Mucosa of rectum (tissue), 2 donors: ENCODE data around the gene SKI.
"Not testable (repeated sequence)": the region's sequence is repeated elsewhere in the genome, so short reads cannot be mapped to it uniquely, and the experiment has no call there.

Experiments
- H3K27ac ChIP-seq, 2 donors: one replicate each; pipeline ENCODE4 v1.7.0; 2013; ENCODE audit warnings: inconsistent platforms in 2 of 2, low read depth in 2 of 2, low read length in 2 of 2
- H3K27me3 ChIP-seq, 2 donors: one replicate each; pipeline ENCODE4 v1.7.0; 2013; ENCODE audit warnings: low read length in 2 of 2; ENCODE audit not compliant: control insufficient read depth in 2 of 2, insufficient read depth in 2 of 2
- H3K36me3 ChIP-seq, 2 donors: one replicate each; pipeline ENCODE4 v1.7.0; 2013; ENCODE audit warnings: low read length in 2 of 2; ENCODE audit not compliant: control insufficient read depth in 2 of 2, insufficient read depth in 2 of 2
- H3K4me1 ChIP-seq, 2 donors: one replicate each; pipeline ENCODE4 v1.7.0; 2013; ENCODE audit warnings: low read length in 2 of 2, mild to moderate bottlenecking in 1 of 2; ENCODE audit not compliant: control insufficient read depth in 2 of 2, insufficient read depth in 2 of 2
- H3K4me3 ChIP-seq, 2 donors: one replicate each; pipeline ENCODE4 v1.7.0; 2013; ENCODE audit warnings: low read length in 2 of 2
- H3K9ac ChIP-seq, 2 donors: one replicate each; pipeline ENCODE4 v1.7.0; 2013; ENCODE audit warnings: low read length in 2 of 2, low read depth in 1 of 2, mild to moderate bottlenecking in 1 of 2
- H3K9me3 ChIP-seq, 2 donors: one replicate each; pipeline ENCODE4 v1.7.0; 2013; ENCODE audit warnings: low read length in 2 of 2; ENCODE audit not compliant: control insufficient read depth in 2 of 2
- donor health status: healthy.
- donor health status: Normal muscosa, but diverticular disease.

SKI gene

DNA sequence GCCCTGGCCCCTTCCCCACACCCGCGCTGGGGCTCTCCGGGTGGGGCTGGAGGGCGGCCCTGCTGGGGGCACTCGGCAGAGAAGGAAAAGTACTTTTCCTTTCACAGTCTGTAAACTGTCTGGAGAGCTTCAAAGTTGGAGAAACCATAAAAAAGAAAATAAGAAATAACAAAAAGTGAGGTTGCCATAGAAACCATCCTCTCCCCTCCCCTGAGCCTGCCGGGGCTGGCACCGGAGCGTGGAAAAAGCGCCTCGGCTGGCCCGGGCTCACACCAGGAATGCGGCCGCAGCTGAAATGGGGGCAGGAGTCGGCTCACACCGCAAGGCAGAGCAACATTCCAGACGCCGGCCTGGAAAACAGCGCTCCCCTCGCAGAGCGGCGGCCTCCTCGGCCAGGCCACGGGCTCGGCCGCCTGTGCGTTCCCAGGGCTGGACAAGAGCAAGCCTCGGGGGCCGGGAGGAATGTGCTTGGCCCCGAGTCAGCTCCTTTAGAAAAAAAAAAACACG is 94.0 kb downstream of the SKI start:
- peak overlapping the region; percentile 42 to 67 for H3K27ac ChIP-seq
- H3K4me3 ChIP-seq, result no peak overlapping the region
- peaks cover 3% of the 10 kb centered on the region in 2 donors for H3K4me1 ChIP-seq
- H3K9ac ChIP-seq, result no peak overlapping the region
- no peaks in the 10 kb centered on the region for H3K27me3 ChIP-seq
- H3K36me3 ChIP-seq, result no peaks in the 10 kb centered on the region
- no peaks in the 10 kb centered on the region for H3K9me3 ChIP-seq

GRCh38 chr1:2322581-2323211 is 94.6 kb downstream of the SKI start:
- peaks cover 3% of the 10 kb centered on the region in 2 donors for H3K4me1 ChIP-seq
- H3K9me3 ChIP-seq, result no peaks in the 10 kb centered on the region
- no peak overlapping the region for H3K4me3 ChIP-seq
- no peaks in the 10 kb centered on the region for H3K27me3 ChIP-seq
- H3K27ac ChIP-seq, result peak overlapping the region; percentile 46 to 67
- H3K36me3 ChIP-seq, result no peaks in the 10 kb centered on the region
- H3K9ac ChIP-seq, result no peak overlapping the region

DNA sequence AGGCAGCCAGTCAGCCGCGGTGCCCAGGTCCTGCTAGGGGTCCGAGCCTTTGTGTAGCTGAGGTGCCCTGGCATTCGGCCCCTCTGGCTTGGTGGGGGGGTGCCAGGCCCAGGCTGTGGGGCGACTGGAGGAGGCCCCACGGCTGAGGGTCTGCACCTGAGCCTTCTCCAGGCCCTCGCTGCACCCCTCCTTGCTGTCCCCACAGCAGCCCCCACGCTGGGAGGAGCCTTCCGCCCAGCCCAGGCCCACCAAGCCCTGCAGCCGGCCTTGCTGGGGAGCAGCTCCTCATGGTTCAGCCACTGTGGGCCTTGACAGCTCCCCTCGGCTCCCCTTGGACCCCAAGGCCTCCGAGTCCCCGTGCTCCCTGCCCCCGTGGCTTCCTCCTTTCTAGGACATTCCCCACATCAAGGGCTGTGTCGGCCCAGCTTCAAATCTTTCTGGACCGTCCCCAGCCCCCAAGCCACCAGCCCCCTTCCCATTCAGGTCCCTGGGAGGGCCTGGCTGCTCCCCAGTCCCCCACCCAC is 95.4 kb downstream of the SKI start:
- Histone ChIP-seq H3K27ac (no peak overlapping the region), H3K9ac (no peak overlapping the region), H3K4me1 (peaks cover 3% of the 10 kb centered on the region in 2 donors), H3K4me3 (no peak overlapping the region), H3K27me3 (no peaks in the 10 kb centered on the region), H3K36me3 (no peaks in the 10 kb centered on the region), H3K9me3 (no peaks in the 10 kb centered on the region)

DNA sequence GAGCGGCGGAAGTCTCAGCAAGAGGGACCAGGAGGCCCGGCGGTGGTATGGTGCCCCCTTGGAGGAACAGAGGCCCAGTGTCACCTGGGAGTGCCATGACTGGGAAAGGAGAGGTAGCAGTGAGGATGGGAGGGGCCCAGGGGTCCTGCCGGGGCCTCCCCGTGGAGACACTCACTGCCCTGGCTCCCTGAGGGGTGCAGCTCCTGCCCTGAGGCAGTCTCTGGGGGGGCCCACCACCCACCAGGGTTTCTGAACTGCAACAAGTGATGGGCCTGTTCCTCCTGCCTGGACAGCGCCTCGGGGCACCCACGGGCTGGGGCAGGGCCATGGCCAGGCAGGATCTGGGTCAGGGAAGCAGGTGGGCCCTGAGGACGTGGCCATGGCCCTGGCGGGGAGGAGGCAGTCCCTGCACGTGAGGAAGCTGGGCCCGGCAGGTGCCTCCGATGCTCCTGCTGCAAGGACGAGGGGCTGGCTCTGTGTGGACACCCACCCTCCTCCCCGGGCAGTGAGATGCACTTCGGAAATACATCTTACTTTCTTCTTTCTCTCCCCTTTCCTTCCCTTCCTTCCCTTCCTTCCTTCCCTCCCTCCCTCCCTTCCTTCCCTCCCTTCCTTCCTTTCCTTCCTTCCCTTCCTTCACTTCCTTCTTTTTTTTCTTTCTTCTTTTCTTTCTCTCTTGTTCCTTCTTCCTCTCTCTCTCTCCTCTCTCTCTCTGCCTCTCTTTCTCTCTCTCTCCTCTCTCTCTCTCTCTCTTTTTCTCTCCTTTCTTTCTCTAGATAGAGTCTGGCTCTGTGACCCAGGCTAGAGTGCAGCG is 96.6 kb downstream of the SKI start:
- Histone ChIP-seq H3K4me3 (no peak overlapping the region), H3K4me1 (peaks cover 3% of the 10 kb centered on the region in 2 donors), H3K27me3 (no peaks in the 10 kb centered on the region), H3K27ac (no peak overlapping the region), H3K9ac (no peak overlapping the region), H3K36me3 (no peaks in the 10 kb centered on the region), H3K9me3 (no peaks in the 10 kb centered on the region)

GRCh38 chr1:2326524-2326923 is 98.4 kb downstream of the SKI start:
- peaks cover 2 to 3% of the 10 kb centered on the region in 2 donors for H3K4me1 ChIP-seq
- no peaks in the 10 kb centered on the region for H3K27me3 ChIP-seq
- no peaks in the 10 kb centered on the region for H3K9me3 ChIP-seq
- H3K4me3 ChIP-seq, result no peak overlapping the region
- no peaks in the 10 kb centered on the region for H3K36me3 ChIP-seq
- H3K9ac ChIP-seq, result no peak overlapping the region
- no peak overlapping the region for H3K27ac ChIP-seq

DNA sequence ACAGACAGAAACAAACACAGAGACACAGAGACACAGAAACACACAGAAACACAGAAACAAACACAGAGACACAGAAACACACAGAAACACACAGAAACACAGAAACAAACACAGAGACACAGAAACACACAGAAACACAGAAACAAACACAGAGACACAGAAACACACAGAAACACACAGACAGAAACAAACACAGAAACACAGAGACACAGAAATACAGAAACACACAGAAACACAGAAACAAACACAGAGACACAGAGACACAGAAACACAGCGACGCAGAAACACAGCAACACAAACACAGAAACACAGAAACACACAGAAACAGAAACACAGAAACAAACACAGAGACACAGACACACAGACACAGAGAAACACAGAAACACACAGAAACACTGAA is 99.0 kb downstream of the SKI start:
- H3K4me3 ChIP-seq, H3K9ac ChIP-seq, H3K27me3 ChIP-seq, H3K27ac ChIP-seq, H3K9me3 ChIP-seq, H3K4me1 ChIP-seq, H3K36me3 ChIP-seq: not testable (repeated sequence)

GRCh38 chr1:2327841-2328240 is 99.7 kb downstream of the SKI start:
- Histone ChIP-seq H3K9me3 (no peaks in the 10 kb centered on the region), H3K27ac (no peak overlapping the region), H3K4me1 (no peaks in the 10 kb centered on the region), H3K4me3 (no peak overlapping the region), H3K36me3 (no peaks in the 10 kb centered on the region), H3K27me3 (no peaks in the 10 kb centered on the region), H3K9ac (no peak overlapping the region)

DNA sequence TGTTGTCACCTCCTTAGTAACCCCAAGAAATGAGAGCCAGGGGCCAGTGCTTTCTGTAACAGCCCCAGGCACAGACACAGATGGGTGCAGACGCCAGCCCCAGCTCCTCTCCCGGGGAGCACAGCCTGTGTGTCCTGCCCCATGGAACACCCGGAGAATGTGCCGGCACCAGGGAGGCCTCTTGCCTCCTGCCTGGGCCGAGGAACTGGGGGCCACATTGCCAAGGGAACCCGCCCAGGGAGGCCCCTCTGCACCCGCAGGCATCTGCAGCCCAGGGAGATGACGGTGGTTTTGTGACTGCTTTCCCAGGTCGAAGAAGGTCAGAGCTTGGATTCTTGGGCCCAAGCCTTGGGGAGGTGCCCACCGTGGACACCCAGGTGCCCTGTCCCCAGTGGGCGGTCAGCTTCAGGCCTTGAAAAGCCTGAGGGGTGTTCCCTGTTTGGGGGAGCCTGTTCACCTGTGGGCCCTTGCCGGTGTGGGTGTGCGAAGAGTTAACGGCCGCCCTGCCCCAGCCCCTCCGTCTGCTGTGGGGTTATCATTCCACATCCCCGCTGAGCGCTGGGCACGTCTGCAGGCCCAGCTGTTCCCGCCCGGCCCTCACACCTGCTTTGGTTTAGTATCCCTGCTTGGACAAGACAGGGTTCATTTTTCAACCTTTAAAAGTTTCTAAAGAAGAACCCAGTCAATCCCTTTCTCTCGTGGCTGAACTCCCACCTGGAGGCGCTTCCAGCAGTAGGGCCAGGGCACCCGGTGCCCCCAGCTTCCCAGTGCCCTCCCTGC is 100.7 kb downstream of the SKI start:
- no peaks in the 10 kb centered on the region for H3K27me3 ChIP-seq
- no peaks in the 10 kb centered on the region for H3K4me1 ChIP-seq
- no peak overlapping the region for H3K27ac ChIP-seq
- H3K9me3 ChIP-seq, result no peaks in the 10 kb centered on the region
- no peaks in the 10 kb centered on the region for H3K36me3 ChIP-seq
- H3K9ac ChIP-seq, result no peak overlapping the region
- H3K4me3 ChIP-seq, result no peak overlapping the region

GRCh38 chr1:2330035-2330434 is 101.9 kb downstream of the SKI start:
- Histone ChIP-seq H3K9ac (no peak overlapping the region), H3K27ac (no peak overlapping the region), H3K36me3 (no peaks in the 10 kb centered on the region), H3K27me3 (no peaks in the 10 kb centered on the region), H3K4me1 (no peaks in the 10 kb centered on the region), H3K4me3 (no peak overlapping the region), H3K9me3 (no peaks in the 10 kb centered on the region)
